HCT116 (cell line): ENCODE results near the gene CDK18. TPM values are rescaled to one million over a fixed set of nuclear protein-coding genes. Genes with fewer than 3 reads are reported as not detected.

Experiments used
- ATAC-seq: fragments of 200-7000 bp; cut with Tn5 transposase; 2 replicates; pipeline ENCODE4 v1.9.1; 2020; ENCODE audit warnings: mild to moderate bottlenecking, moderate library complexity
- BruUV-seq: library from RNA; stranded (reverse); fragments of 400-500 nt; replicated peaks from 2 replicates; lab custom pipeline; 2021; lab: Mats Ljungman, UMichigan
- CTCF ChIA-PET: fragments of 300-600 bp; sonication (Branson Sonifier 250); formaldehyde crosslinking; loops from one replicate; lab custom pipeline; 2021; ENCODE audit warnings: antibody characterized with exemption; lab: Charles Lee
- POLR2A ChIA-PET: fragments of 300-600, 350-600 bp; sonication (Branson Sonifier 250); formaldehyde crosslinking; loops from one replicate; lab custom pipeline; 2021; ENCODE audit warnings: antibody characterized with exemption; lab: Charles Lee
- RAD21 ChIA-PET, 2 experiments: fragments of 300-600 bp; sonication (Branson Sonifier 250); formaldehyde crosslinking; loops; one replicate each; lab custom pipeline; 2023; ENCODE audit warnings: low total read pairs in 2 of 2; ENCODE audit not compliant: uncharacterized antibody in 2 of 2, unreplicated experiment in 2 of 2, low non-redundant PET in 1 of 2; lab: Charles Lee
- DNase-seq: peaks from one replicate; pipeline ENCODE4 v3.0.0-alpha.2; 2010; ENCODE audit warnings: low read depth, low spot score
- H2AFZ ChIP-seq: fragments of 200-600 bp; shearing (Covaris generic), sonication (generic); 2 replicates; pipeline ENCODE4 v1.6.1; 2017; ENCODE audit warnings: low read depth, mixed run types, mixed read lengths, antibody characterized with exemption, low read length; ENCODE audit not compliant: poor library complexity, severe bottlenecking
- H3K27ac ChIP-seq: 2 replicates; pipeline ENCODE4 v1.5.1; 2012; ENCODE audit warnings: low read depth, low read length
- H3K27me3 ChIP-seq: fragments of 200-600 bp; sonication (generic); 2 replicates; pipeline ENCODE4 v1.6.1; 2016; ENCODE audit warnings: mixed run types, low read length, mixed read lengths; ENCODE audit not compliant: insufficient read depth
- H3K36me3 ChIP-seq, 2 experiments: fragments of 200-500 bp in 1 of 2; fragments of 200-600 bp in 1 of 2; sonication (Bioruptor generic) in 1 of 2; sonication (generic) in 1 of 2; 2 replicates each; pipeline versions ENCODE4 v1.5.1 to v1.6.1; 2014 to 2016; ENCODE audit warnings: low read length in 2 of 2, inconsistent platforms in 1 of 2, mixed read lengths in 1 of 2, mixed run types in 1 of 2; ENCODE audit not compliant: insufficient read depth in 2 of 2, control insufficient read depth in 1 of 2
- H3K4me1 ChIP-seq, 2 experiments: fragments of 200-600 bp in 1 of 2; sonication (generic) in 1 of 2; 2 replicates each; pipeline versions ENCODE4 v1.5.1 to v1.6.1; 2012 to 2017; ENCODE audit warnings: low read length in 2 of 2, inconsistent platforms in 1 of 2, mild to moderate bottlenecking in 1 of 2, mixed read lengths in 1 of 2, mixed run types in 1 of 2, moderate library complexity in 1 of 2; ENCODE audit not compliant: insufficient read depth in 2 of 2, control insufficient read depth in 1 of 2
- H3K4me2 ChIP-seq: fragments of 200-600 bp; sonication (generic); 2 replicates; pipeline ENCODE4 v1.6.1; 2017; ENCODE audit warnings: mixed run types, low read length, mixed read lengths
- H3K4me3 ChIP-seq, 2 experiments: fragments of 200-600 bp in 1 of 2; sonication (generic) in 1 of 2; replicated peaks in 1 of 2; 2 replicates each; pipeline ENCODE4 v1.5.1; 2011 to 2016; ENCODE audit warnings: low read length in 2 of 2, control low read depth in 1 of 2, low read depth in 1 of 2, mild to moderate bottlenecking in 1 of 2, mixed read lengths in 1 of 2, mixed run types in 1 of 2
- H3K79me2 ChIP-seq: fragments of 200-600 bp; sonication (generic); 2 replicates; pipeline ENCODE4 v1.6.1; 2017; ENCODE audit warnings: mild to moderate bottlenecking, mixed run types, low read length, moderate library complexity, mixed read lengths; ENCODE audit not compliant: insufficient read depth
- H3K9ac ChIP-seq: fragments of 200-600 bp; sonication (generic); 2 replicates; pipeline ENCODE4 v1.6.1; 2016; ENCODE audit warnings: low read length, mixed read lengths
- H3K9me2 ChIP-seq: fragments of 200-600 bp; sonication (generic), shearing (Covaris generic); 2 replicates; pipeline ENCODE4 v1.6.1; 2017; ENCODE audit warnings: mixed run types, mild to moderate bottlenecking, moderate library complexity; ENCODE audit not compliant: insufficient read depth
- H3K9me3 ChIP-seq, 2 experiments: fragments of 200-500 bp in 1 of 2; fragments of 200-600 bp in 1 of 2; sonication (Bioruptor generic) in 1 of 2; sonication (generic) in 1 of 2; 2 replicates each; pipeline ENCODE4 v1.6.1; 2014 to 2017; ENCODE audit warnings: low read length in 2 of 2, mixed read lengths in 2 of 2, inconsistent platforms in 1 of 2, low read depth in 1 of 2, mild to moderate bottlenecking in 1 of 2, mixed run types in 1 of 2, moderate library complexity in 1 of 2; ENCODE audit not compliant: control insufficient read depth in 1 of 2, insufficient read depth in 1 of 2
- H4K20me1 ChIP-seq: fragments of 200-600 bp; sonication (generic), shearing (Covaris generic); 2 replicates; pipeline ENCODE4 v1.6.1; 2017; ENCODE audit warnings: mixed run types, mild to moderate bottlenecking, moderate library complexity; ENCODE audit not compliant: insufficient read depth
- CBX3 ChIP-seq: IDR thresholded peaks from 2 replicates; pipeline ENCODE4 v1.6.1; 2012; ENCODE audit warnings: low read depth
- CEBPB ChIP-seq: IDR thresholded peaks from 2 replicates; pipeline ENCODE4 v1.6.1; 2012; ENCODE audit warnings: low read depth
- EGR1 ChIP-seq: IDR thresholded peaks from 2 replicates; pipeline ENCODE4 v1.6.1; 2012; ENCODE audit warnings: low read depth
- EZH2 ChIP-seq: fragments of 200-600 bp; sonication (generic); IDR thresholded peaks from 2 replicates; pipeline ENCODE4 v1.6.1; 2017; ENCODE audit warnings: antibody characterized with exemption, mixed run types
- EZH2phosphoT487 ChIP-seq: fragments of 200-600 bp; IDR thresholded peaks from 2 replicates; pipeline ENCODE4 v1.6.1; 2018; ENCODE audit warnings: antibody characterized with exemption, borderline replicate concordance
- FOSL1 ChIP-seq: IDR thresholded peaks from 2 replicates; pipeline ENCODE4 v1.6.1; 2012; ENCODE audit warnings: low read depth
- JUND ChIP-seq: IDR thresholded peaks from 2 replicates; pipeline ENCODE4 v1.6.1; 2012
- POLR2AphosphoS5 ChIP-seq: IDR thresholded peaks from 2 replicates; pipeline ENCODE4 v1.6.1; 2011; ENCODE audit warnings: mild to moderate bottlenecking, low read depth, low read length, moderate library complexity
- RAD21 ChIP-seq: IDR thresholded peaks from 2 replicates; pipeline ENCODE4 v1.6.1; 2012; ENCODE audit warnings: low read depth, mild to moderate bottlenecking
- SIN3A ChIP-seq: IDR thresholded peaks from 2 replicates; pipeline ENCODE4 v1.6.1; 2012; ENCODE audit warnings: low read depth
- SP1 ChIP-seq: IDR thresholded peaks from 2 replicates; pipeline ENCODE4 v1.6.1; 2012; ENCODE audit warnings: low read depth
- SRF ChIP-seq: IDR thresholded peaks from 2 replicates; pipeline ENCODE4 v1.6.1; 2012; ENCODE audit warnings: low read depth
- TCF7L2 ChIP-seq: IDR thresholded peaks from 2 replicates; pipeline ENCODE4 v1.7.0; 2011; ENCODE audit warnings: borderline replicate concordance, inconsistent platforms; ENCODE audit not compliant: insufficient read depth, insufficient read length; ENCODE audit errors: extremely low read depth
- YY1 ChIP-seq: IDR thresholded peaks from 2 replicates; pipeline ENCODE4 v1.6.1; 2011; ENCODE audit warnings: low read length, low read depth, moderate library complexity, mild to moderate bottlenecking; ENCODE audit not compliant: insufficient replicate concordance; ENCODE audit errors: extremely low read depth
- ZFX ChIP-seq: fragments of 450-650 bp; IDR thresholded peaks from 2 replicates; pipeline ENCODE4 v1.6.1; 2017
- ZNF274 ChIP-seq: fragments of 200-500 bp; sonication (Bioruptor generic); IDR thresholded peaks from 2 replicates; pipeline ENCODE4 v1.6.1; 2014; ENCODE audit warnings: mild to moderate bottlenecking, low read depth, low read length, inconsistent platforms
- intact Hi-C: fragments of 100-400 bp; cut with micrococcal nuclease; formaldehyde crosslinking; loops from 2 replicates; pipeline ENCODE4 v1.10.0; 2022
- total RNA-seq: library from RNA; stranded (reverse); gene quantifications from one replicate; pipeline ENCODE4 v1.2.1, GENCODE V29; 2021; ENCODE audit not compliant: unreplicated experiment
- TF ChIP-seq, protein P1 (sequence below): IDR thresholded peaks from 2 replicates; pipeline ENCODE4 v1.6.1; 2011; ENCODE audit warnings: mild to moderate bottlenecking, low read length, moderate library complexity; ENCODE audit not compliant: insufficient replicate concordance; ENCODE audit errors: extremely low read depth
- TF ChIP-seq, protein P2 (sequence below), 3 experiments: fragments of 200-600 bp in 1 of 3; sonication (generic) in 1 of 3; IDR thresholded peaks in 2 of 3; conservative IDR thresholded peaks in 1 of 3; 2 replicates each; pipeline ENCODE4 v1.5.1; 2012 to 2017; ENCODE audit warnings: low read depth in 2 of 3, low read length in 2 of 3, antibody characterized with exemption in 1 of 3, borderline replicate concordance in 1 of 3, control low read depth in 1 of 3, mild to moderate bottlenecking in 1 of 3, mixed read lengths in 1 of 3, mixed run types in 1 of 3, moderate library complexity in 1 of 3; ENCODE audit not compliant: insufficient read depth in 1 of 3

CDK18 gene
- total RNA-seq, 1 experiment from 2014 or later: 32.0 TPM

DNA sequence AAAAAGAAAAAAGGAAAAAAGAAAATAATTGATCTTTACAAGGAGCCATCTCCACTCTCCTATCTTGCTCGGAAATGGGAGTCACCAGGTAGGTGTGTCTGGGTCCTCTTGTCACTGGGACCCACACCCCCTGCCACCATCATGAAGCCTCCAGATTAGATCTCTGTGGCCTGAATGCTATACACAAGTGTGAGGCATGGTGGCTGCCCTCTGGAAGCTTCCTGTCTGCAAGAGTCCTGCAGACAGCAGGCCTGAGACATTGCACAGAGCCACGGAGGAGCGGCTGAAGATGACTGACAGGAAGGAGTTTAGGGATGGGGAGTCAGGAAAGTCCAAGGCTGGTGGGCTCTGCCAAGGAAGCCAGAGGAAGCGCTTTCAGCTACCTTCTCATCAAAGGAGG is 16.2 kb downstream of the CDK18 start:
- no peaks in the 10 kb centered on the region; the same call in 1 of the 2 replicates for H3K79me2 ChIP-seq
- H3K4me2 ChIP-seq: no peak overlapping the region
- TF ChIP-seq SIN3A: no peak
- TF ChIP-seq JUND: no peak
- no peak for TF ChIP-seq EZH2phosphoT487
- ChIA-PET RAD21 (no interaction called here), POLR2A (no interaction called here), CTCF (interaction anchor here (1.2 kb wide), 1 partner anchor 35 kb away, joined by 3 read pairs; no protein-coding TSS in a partner anchor)
- H3K4me1 ChIP-seq: peaks cover 4 to 19% of the 10 kb centered on the region in 2 experiments; a peak in 2 of 4 replicates
- no TSS peak for BruUV-seq
- H3K36me3 ChIP-seq: no peaks in the 10 kb centered on the region
- H3K27ac ChIP-seq: no peak overlapping the region
- intact Hi-C loops: loop anchor here (10.0 kb wide), 1 partner anchor 246 kb away; no protein-coding TSS in a partner anchor
- H3K4me3 ChIP-seq: no peak overlapping the region
- H3K9ac ChIP-seq: no peak overlapping the region
- no peaks in the 10 kb centered on the region for H3K9me3 ChIP-seq
- no peak for DNase-seq
- no peaks in the 10 kb centered on the region for H3K9me2 ChIP-seq
- H3K27me3 ChIP-seq: no peaks in the 10 kb centered on the region
- ATAC-seq: no peak
- H4K20me1 ChIP-seq: no peaks in the 10 kb centered on the region
- no peak overlapping the region for H2AFZ ChIP-seq

DNA sequence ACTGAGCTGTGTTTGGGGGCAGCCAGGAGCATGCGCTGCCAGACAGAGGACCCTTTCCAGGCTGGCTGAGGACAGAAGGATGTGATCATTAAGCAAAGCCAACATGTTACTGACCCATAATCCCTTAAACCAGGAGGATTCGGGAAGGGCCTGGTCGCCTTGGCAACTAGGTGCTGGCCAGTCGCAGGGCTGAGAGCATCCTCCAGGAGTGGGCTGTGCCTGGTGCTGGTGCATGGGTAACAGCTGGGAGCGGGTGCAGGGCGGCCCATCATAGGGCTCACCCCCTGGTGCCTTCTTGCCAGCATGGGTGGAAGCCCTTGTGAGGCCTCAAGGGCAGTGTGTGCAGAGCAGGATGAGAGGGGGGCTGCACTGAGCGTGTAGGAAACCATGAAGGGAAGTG is 17.2 kb downstream of the CDK18 start:
- H3K36me3 ChIP-seq: no peaks in the 10 kb centered on the region
- CTCF ChIA-PET: interaction anchor here (1.8 to 4.5 kb wide), 3 partner anchors 31 to 186 kb away, joined by 6 to 200 read pairs (median 51); no protein-coding TSS in a partner anchor
- no peaks in the 10 kb centered on the region for H3K9me3 ChIP-seq
- no peaks in the 10 kb centered on the region for H4K20me1 ChIP-seq
- no peaks in the 10 kb centered on the region; the same call in 1 of the 2 replicates for H3K79me2 ChIP-seq
- intact Hi-C loops: loop anchor here (10.0 kb wide), 1 partner anchor 247 kb away; no protein-coding TSS in a partner anchor
- DNase-seq: no peak
- H2AFZ ChIP-seq: no peak overlapping the region
- no TSS peak for BruUV-seq
- no peak for ATAC-seq
- no peaks in the 10 kb centered on the region for H3K27me3 ChIP-seq
- RAD21 ChIA-PET: no interaction called here
- peaks cover 4 to 14% of the 10 kb centered on the region in 2 experiments; a peak in 2 of 4 replicates for H3K4me1 ChIP-seq
- no peaks in the 10 kb centered on the region for H3K9me2 ChIP-seq
- no peak overlapping the region for H3K4me3 ChIP-seq
- H3K4me2 ChIP-seq: no peak overlapping the region
- POLR2A ChIA-PET: no interaction called here
- H3K27ac ChIP-seq: no peak overlapping the region
- no peak overlapping the region for H3K9ac ChIP-seq
- TF ChIP-seq POLR2AphosphoS5: no peak
- TF ChIP-seq, protein P1, sequence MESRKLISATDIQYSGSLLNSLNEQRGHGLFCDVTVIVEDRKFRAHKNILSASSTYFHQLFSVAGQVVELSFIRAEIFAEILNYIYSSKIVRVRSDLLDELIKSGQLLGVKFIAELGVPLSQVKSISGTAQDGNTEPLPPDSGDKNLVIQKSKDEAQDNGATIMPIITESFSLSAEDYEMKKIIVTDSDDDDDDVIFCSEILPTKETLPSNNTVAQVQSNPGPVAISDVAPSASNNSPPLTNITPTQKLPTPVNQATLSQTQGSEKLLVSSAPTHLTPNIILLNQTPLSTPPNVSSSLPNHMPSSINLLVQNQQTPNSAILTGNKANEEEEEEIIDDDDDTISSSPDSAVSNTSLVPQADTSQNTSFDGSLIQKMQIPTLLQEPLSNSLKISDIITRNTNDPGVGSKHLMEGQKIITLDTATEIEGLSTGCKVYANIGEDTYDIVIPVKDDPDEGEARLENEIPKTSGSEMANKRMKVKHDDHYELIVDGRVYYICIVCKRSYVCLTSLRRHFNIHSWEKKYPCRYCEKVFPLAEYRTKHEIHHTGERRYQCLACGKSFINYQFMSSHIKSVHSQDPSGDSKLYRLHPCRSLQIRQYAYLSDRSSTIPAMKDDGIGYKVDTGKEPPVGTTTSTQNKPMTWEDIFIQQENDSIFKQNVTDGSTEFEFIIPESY: no peak
- TF ChIP-seq EZH2: no peak
- TF ChIP-seq YY1: no peak
- TF ChIP-seq TCF7L2: no peak
- no peak for TF ChIP-seq SP1
- TF ChIP-seq CBX3: no peak
- no peak for TF ChIP-seq CEBPB
- TF ChIP-seq, protein P2, sequence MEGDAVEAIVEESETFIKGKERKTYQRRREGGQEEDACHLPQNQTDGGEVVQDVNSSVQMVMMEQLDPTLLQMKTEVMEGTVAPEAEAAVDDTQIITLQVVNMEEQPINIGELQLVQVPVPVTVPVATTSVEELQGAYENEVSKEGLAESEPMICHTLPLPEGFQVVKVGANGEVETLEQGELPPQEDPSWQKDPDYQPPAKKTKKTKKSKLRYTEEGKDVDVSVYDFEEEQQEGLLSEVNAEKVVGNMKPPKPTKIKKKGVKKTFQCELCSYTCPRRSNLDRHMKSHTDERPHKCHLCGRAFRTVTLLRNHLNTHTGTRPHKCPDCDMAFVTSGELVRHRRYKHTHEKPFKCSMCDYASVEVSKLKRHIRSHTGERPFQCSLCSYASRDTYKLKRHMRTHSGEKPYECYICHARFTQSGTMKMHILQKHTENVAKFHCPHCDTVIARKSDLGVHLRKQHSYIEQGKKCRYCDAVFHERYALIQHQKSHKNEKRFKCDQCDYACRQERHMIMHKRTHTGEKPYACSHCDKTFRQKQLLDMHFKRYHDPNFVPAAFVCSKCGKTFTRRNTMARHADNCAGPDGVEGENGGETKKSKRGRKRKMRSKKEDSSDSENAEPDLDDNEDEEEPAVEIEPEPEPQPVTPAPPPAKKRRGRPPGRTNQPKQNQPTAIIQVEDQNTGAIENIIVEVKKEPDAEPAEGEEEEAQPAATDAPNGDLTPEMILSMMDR (IDR thresholded peaks at IDR 0.05 in 2 of 3, conservative IDR thresholded peaks at IDR 0.05 in 1 of 3; ENCODE audit: borderline replicate concordance in 1 of 3, insufficient read depth in 1 of 3, low read depth in 2 of 3, low read length in 2 of 3): no peak
- TF ChIP-seq EZH2phosphoT487: no peak
- no peak for TF ChIP-seq ZFX
- TF ChIP-seq ZNF274: no peak
- no peak for TF ChIP-seq FOSL1
- TF ChIP-seq SRF: no peak
- TF ChIP-seq RAD21: no peak
- TF ChIP-seq JUND: no peak
- TF ChIP-seq SIN3A: no peak
- TF ChIP-seq EGR1: no peak
